HG03139 (cell line): Measurements from ENCODE around the gene WDR82.

Source experiments
- ATAC-seq: cut with Tn5 transposase; IDR thresholded peaks from one replicate; pipeline ENCODE4 v1.9.1; 2021; ENCODE audit not compliant: unreplicated experiment

WDR82 gene

GRCh38 chr3:52240059-52240885 lies 38.2 kb downstream of the WDR82 start:
- no peak for ATAC-seq

GRCh38 chr3:52238761-52239701 lies 39.4 kb downstream of the WDR82 start, which contains the start of gene TWF2:
TSS of gene TWF2 (minus strand) at chr3:52239158. CDS start at chr3:52239016, 142 bp downstream.
- peak; percentile 63 for ATAC-seq

- ATAC-seq = no peak
Measured at GRCh38 chr3:52238193-52238760, 40.2 kb downstream of the WDR82 start.

GRCh38 chr3:52237657-52238172 lies 40.7 kb downstream of the WDR82 start:
- ATAC-seq = no peak

GRCh38 chr3:52237006-52237656 lies 41.3 kb downstream of the WDR82 start:
- ATAC-seq = no peak

GRCh38 chr3:52236424-52236886 lies 42.0 kb downstream of the WDR82 start:
- no peak for ATAC-seq

- no peak for ATAC-seq
Measured at GRCh38 chr3:52234516-52235447, 43.7 kb downstream of the WDR82 start.

- no peak for ATAC-seq
Measured at GRCh38 chr3:52233968-52234367, 44.5 kb downstream of the WDR82 start.

GRCh38 chr3:52233108-52233591 lies 45.3 kb downstream of the WDR82 start:
- ATAC-seq = no peak

GRCh38 chr3:52232279-52233107 lies 46.0 kb downstream of the WDR82 start:
- no peak for ATAC-seq

GRCh38 chr3:52231502-52232278 lies 46.8 kb downstream of the WDR82 start:
- ATAC-seq = no peak

- no peak for ATAC-seq
Measured at GRCh38 chr3:52230889-52231499, 47.5 kb downstream of the WDR82 start.

GRCh38 chr3:52230461-52230860 lies 48.0 kb downstream of the WDR82 start:
- no peak for ATAC-seq

- no peak for ATAC-seq
Measured at GRCh38 chr3:52229656-52230055, 48.8 kb downstream of the WDR82 start.

- no peak for ATAC-seq
Measured at GRCh38 chr3:52228751-52229291, 49.6 kb downstream of the WDR82 start.

GRCh38 chr3:52228266-52228665 lies 50.2 kb downstream of the WDR82 start:
- no peak for ATAC-seq

GRCh38 chr3:52227766-52228165 lies 50.7 kb downstream of the WDR82 start:
- ATAC-seq = no peak
